Measurements from ENCODE around the gene GJB6.
"Not testable (repeated sequence)": the region's sequence is repeated elsewhere in the genome, so short reads cannot be mapped to it uniquely, and the experiment has no call there.

The GJB6 gene

GRCh38 chr13:20231839-20232555 lies at the start of gene GJB6:
GJB6 (minus strand) TSS chr13:20232319; CDS start chr13:20223480, 8,839 bp downstream.
- DNase-seq = no peak

- DNase-seq = not testable (repeated sequence)
These were observed 44.8 kb upstream of the GJB6 start for GRCh38 chr13:20276901-20277300.

DNA sequence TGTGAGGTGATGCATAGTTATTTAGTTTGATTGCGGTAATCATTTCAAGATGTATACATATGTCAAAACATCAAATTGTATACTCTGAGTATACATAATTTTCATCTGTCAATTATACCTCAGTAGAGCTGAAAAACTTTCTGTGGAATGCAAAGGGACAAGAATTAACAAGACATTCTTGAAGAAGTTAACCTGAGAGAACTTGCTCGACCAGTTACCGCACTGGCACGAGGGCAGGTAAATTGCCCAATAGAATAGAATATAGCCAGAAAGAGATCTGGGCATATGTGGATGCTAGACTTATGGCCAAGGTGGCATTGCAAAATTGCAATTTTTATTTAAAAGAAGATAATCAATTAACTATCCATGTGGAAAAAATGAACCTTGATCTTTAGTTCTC lies 42.3 kb upstream of the GJB6 start:
- DNase-seq = no peak

DNA sequence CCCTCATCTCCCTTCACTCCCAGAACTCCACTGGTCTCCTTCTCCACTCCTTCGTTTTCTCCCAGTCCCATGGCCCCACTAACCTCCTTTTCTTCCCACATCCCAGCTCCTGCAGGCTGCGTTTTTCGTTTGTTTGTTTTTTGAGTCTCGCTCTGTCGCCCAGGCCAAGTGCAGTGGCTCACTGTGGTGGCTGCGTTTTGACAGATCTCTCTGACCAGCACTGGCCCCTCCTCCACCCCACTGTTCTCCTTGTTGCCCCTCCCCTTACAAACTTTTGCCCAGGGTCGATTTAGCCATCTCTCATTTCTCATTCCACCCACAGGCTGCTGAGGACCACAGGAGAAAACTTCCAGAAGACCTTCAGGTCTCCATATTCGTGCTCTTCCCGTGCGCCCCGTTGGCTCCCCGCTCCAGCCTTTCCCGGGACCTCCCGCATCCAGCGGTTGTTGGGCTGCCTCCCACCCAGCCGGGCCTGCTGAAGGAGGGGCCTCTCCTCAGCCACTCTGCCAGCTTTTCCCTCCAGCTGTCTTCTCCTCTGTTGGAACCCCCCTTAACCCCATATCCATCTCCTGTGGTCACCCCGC lies 40.6 kb upstream of the GJB6 start:
- DNase-seq = no peak

- no peak for DNase-seq
These were observed 40.0 kb upstream of the GJB6 start for GRCh38 chr13:20272104-20272503.

- DNase-seq = no peak
These were observed 39.3 kb upstream of the GJB6 start for GRCh38 chr13:20271441-20271840.

- no peak for DNase-seq
These were observed 38.2 kb upstream of the GJB6 start for GRCh38 chr13:20270163-20270865.

GRCh38 chr13:20264271-20265018 lies 32.3 kb upstream of the GJB6 start:
- DNase-seq = no peak

- no peak for DNase-seq
These were observed 31.4 kb upstream of the GJB6 start for GRCh38 chr13:20263393-20264044.

DNA sequence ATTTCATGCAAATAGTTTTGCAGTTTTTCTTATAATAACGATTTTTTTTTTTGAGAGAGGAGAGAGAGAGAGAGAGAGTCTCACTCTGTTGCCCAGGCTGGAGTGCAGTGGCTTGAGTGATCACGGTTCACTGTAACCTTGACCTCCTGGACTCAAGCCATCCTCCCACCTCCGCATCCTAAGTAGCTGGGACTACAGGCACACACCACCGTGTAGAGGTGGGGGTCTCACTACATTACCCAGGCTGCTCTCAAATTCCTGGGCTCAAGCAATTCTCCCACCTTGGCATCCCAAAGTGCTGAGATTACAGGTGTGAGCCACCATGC lies 26.8 kb upstream of the GJB6 start:
- DNase-seq = no peak

- no peak for DNase-seq
These were observed 26.3 kb upstream of the GJB6 start for GRCh38 chr13:20258208-20258962.

DNA sequence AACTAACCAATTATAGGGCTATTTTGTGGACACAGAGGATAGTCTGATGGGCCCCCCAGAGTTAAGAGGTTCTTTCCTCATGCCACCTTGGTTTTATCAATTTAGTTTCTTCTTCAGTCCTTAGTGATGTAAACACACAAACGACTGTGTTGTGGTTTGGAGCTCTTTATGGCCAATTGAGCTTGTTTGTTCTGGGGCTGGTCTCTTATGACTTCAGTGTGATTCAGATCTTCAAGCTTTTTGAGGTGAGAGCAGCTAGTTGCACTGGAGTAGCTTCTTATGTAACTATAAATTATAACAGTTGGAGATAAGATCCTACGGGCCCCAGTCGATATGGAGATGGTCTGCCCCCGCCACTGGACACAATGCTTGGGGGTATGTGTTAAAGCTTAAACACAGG lies 22.0 kb upstream of the GJB6 start:
- no peak for DNase-seq

DNA sequence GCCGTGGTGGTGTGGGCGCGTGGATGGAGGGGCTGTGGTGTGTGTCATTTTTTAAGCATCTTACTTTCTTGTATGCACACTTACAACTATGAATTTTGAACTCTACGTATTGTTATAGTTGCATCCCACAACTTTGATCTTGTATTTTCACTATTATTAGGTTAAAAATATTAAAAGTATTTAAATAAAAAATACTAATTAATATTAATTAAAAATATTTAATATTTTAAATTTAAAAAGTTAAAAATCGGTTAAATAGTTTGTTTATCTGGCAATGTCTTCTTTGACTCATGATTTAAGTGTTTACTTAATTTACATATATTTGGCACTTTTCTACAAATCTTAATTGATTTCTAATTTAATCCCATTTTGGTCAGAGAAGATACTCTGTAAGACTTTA lies 17.8 kb upstream of the GJB6 start:
- DNase-seq = no peak

DNA sequence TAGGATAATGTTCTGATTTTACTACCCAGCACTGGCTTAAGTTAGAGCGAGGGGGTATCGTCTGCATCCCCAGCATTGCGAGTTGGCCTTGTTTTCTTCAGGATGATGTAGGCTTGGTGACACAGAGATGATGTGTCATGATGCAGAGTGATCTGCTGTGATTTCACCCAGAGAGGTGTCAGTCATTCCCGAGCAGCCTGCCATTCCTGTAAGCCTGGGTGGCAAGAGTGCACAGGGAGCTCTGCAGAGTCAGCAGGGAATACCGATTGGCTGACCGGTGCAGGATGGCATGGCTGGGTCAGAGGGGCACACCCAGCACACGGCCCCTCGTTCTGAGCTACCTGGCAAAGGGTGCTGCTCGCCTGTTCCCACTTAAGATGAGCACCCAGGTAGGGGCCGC lies 15.8 kb upstream of the GJB6 start:
- no peak for DNase-seq

DNA sequence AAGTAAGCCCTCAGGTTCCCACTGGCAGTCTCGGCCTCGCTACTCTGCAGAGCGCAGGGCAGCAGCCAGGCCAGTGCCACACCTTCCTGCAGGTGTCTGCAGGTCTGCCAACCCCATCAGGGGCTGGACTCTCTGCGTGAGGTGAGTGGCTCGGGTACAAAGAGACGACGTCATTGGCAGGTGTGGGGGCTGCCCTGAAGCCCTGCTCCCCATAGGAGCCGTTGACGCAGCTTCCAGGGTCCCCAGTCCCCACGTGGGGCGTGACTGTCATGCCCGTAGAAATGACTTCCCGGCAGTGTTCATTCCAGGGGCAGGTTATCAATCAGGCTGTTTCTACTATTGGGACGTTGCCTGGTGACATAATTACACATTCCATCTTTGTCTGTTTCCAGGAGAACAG lies 15.3 kb upstream of the GJB6 start:
- no peak for DNase-seq

GRCh38 chr13:20241593-20241992 lies 9.5 kb upstream of the GJB6 start:
- DNase-seq = no peak

DNA sequence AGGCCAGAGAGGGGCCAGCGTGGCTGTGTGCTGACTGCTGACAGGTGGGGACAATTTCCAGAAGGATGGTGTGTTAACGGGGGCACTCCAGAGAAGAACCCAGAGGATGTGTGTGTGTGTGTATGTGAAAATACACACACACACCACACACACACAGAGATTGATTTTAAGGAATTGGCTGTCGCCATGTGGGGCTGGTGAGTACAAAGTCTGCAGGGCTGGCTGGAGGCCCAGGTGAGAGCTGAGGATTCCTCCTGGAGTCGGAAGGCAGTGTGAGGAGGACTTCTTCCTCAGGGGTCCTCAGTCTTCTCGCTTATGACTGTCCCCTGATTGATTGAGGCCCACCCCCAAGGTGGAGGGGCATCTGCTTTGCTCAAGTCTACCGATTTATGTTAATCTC lies 7.6 kb upstream of the GJB6 start:
- DNase-seq = no peak

DNA sequence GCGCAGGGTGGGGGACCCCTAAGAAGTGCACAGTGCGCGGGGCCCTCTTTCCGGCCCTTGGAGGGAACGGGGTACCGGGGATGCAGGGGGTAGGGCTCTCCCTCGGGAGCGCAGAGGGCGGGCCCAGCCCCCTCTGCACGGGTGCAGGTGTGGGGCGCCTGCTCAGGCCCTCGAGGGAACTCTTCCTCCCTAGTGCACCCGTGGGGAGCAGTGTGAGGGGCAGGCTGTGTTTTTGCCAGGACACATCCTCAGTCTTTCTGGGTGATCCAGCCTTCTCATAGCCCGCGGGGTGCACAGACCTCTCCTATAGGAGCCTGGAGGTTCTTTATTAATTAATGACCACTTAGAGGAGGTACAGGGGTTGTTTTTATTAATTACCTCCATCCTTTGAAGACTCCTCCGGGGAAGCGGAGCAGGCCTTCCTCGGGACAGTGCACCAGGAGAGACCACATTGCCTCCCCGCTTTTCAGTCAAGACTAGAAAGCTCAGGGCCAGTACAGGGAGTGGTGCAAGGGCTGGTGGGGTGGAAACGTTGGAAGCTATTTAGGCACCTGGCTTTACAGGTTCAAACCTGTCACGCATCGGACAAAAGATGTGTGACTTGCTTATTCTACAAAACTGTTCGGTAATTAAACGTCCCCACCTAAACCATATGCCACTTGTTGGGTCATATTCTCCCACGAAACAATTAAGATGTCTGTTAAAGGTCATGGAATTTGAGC lies 598 bp upstream of the GJB6 start:
- no peak for DNase-seq

- DNase-seq = no peak
These were observed 943 bp downstream of the GJB6 start for GRCh38 chr13:20230913-20231838.

- DNase-seq = no peak
These were observed 4.4 kb downstream of the GJB6 start for GRCh38 chr13:20227730-20228129.

DNA sequence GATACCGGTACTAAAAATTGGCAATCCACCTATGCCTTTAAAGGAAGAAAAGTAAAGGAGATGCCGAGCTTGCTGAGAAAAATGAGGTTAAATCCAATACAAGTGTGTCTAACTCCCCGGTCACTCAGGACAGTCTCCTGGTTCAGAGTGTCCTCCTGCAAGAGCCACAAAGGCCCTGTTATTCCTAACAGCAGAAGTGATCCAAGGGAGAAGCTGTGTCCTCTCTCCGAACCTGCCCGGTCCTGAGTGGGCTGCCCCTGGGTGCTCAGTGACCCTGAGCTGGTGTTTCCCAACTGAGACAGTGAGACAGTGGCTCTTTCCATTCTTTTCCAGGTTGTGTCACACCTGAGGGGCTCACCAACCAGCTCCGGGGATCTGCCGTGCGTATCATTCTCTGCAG lies 4.8 kb downstream of the GJB6 start:
- DNase-seq = no peak
